ENCODE measurements around the gene C11orf65. TPM values are rescaled to one million over a fixed set of nuclear protein-coding genes. Genes with fewer than 3 reads are reported as not detected.

C11orf65 gene
- total RNA-seq, 1 donor from 2014 or later: 0.35 TPM

GRCh38 chr11:108498046-108498815 lies 30.9 kb upstream of the C11orf65 start, which contains the start of gene POGLUT3:
Gene POGLUT3 (minus strand): TSS chr11:108498384. CDS start chr11:108498366, 18 bp downstream.
- Mint-ChIP-seq H3K4me1 (ENCODE audit: unreplicated experiment) (peaks cover 18% of the 10 kb centered on the region), H3K9me3 (ENCODE audit: unreplicated experiment) (no peaks in the 10 kb centered on the region), H3K27ac (ENCODE audit: unreplicated experiment) (peak within 1 kb of the TSS; percentile 99), H3K36me3 (ENCODE audit: unreplicated experiment) (no peaks in the 10 kb centered on the region), H3K27me3 (ENCODE audit: unreplicated experiment) (no peaks in the 10 kb centered on the region), H3K4me3 (ENCODE audit: unreplicated experiment) (peak within 1 kb of the TSS; percentile 97)
- TF ChIP-seq, protein P1, sequence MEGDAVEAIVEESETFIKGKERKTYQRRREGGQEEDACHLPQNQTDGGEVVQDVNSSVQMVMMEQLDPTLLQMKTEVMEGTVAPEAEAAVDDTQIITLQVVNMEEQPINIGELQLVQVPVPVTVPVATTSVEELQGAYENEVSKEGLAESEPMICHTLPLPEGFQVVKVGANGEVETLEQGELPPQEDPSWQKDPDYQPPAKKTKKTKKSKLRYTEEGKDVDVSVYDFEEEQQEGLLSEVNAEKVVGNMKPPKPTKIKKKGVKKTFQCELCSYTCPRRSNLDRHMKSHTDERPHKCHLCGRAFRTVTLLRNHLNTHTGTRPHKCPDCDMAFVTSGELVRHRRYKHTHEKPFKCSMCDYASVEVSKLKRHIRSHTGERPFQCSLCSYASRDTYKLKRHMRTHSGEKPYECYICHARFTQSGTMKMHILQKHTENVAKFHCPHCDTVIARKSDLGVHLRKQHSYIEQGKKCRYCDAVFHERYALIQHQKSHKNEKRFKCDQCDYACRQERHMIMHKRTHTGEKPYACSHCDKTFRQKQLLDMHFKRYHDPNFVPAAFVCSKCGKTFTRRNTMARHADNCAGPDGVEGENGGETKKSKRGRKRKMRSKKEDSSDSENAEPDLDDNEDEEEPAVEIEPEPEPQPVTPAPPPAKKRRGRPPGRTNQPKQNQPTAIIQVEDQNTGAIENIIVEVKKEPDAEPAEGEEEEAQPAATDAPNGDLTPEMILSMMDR (IDR thresholded peaks at IDR 0.05): no peak
- DNase-seq (ENCODE audit: extremely low spot score, unreplicated experiment): peak; percentile 87

DNA sequence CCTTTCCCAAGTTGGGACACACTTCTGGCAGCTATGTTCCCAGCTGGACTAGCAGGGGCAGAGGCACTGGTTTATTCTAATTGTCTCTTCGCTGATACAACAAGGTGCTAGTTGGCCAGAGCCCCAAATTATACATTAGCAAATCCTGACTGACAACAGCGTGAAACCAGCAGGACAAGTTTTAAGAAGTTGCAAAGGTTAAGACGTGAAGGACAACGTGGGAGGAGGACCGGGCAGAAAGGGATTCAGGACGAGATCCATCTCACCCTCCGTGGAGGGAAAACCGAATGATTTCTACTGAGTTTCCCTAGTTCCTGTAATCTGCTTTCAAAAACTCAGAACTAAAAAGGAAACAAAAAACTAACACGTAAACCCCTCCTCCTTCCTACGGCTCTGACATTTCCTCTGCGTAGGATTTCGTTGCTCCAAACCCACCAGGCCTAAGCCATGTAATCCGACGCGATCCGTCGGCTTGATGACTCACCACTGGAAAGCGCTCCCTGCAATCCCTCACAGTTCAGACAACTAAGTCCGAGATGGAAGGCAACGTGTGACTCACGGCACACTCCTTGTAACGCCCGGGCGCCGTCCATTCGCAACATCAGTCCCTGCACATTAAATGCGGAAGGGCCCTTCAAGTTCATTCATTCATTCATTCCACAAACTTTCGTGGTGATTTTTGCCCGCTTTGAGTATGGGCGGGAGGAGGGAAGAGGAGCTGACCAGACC lies 30.2 kb upstream of the C11orf65 start:
- peaks cover 18% of the 10 kb centered on the region for H3K4me1 Mint-ChIP-seq (ENCODE audit: unreplicated experiment)
- TF ChIP-seq, protein P1 (IDR thresholded peaks at IDR 0.05): no peak

DNA sequence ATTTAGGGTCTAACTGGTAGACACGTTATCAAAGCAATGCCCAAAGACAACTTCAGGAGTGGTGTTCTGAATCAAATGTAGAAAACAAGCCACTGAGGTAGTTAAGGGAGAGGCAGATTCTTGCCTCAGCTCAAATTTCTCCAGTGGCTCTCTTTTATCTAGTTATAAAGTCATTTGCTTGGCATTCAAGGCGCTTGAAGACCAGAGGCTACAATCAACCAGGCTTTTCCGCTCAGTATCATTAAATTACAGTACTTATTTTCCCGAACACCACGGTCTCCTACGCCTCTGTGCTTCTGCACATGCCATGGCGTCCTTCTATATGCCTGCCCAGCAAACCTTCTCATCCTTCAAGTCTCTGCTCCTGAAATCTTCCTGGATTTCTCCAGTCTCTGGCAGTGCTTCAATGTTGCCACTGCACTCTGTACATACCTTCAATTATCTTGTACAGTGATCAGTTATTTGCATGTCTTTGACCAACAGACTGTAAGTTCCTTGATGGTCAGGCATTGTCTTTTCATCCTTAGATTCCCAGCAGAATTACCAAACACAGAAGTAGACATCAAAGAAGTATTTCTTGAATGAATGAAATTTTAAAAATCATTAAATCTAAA lies 29.4 kb upstream of the C11orf65 start:
- TF ChIP-seq, protein P1 (IDR thresholded peaks at IDR 0.05): no peak
- peaks cover 19% of the 10 kb centered on the region for H3K4me1 Mint-ChIP-seq (ENCODE audit: unreplicated experiment)
- H3K36me3 Mint-ChIP-seq (ENCODE audit: unreplicated experiment): peaks cover 2% of the 10 kb centered on the region
- no peaks in the 10 kb centered on the region for H3K27me3 Mint-ChIP-seq (ENCODE audit: unreplicated experiment)
- peak overlapping the region; percentile 97 for H3K4me3 Mint-ChIP-seq (ENCODE audit: unreplicated experiment)
- DNase-seq (ENCODE audit: extremely low spot score, unreplicated experiment): no peak
- H3K9me3 Mint-ChIP-seq (ENCODE audit: unreplicated experiment): no peaks in the 10 kb centered on the region
- peak overlapping the region; percentile 99 for H3K27ac Mint-ChIP-seq (ENCODE audit: unreplicated experiment)

More for the DNA sequence above, 30.2 kb upstream of the C11orf65 start:
- Mint-ChIP-seq H3K4me3 (ENCODE audit: unreplicated experiment) (peak overlapping the region; percentile 97), H3K36me3 (ENCODE audit: unreplicated experiment) (peaks cover 1% of the 10 kb centered on the region), H3K27me3 (ENCODE audit: unreplicated experiment) (no peaks in the 10 kb centered on the region), H3K27ac (ENCODE audit: unreplicated experiment) (peak overlapping the region; percentile 99), H3K9me3 (ENCODE audit: unreplicated experiment) (no peaks in the 10 kb centered on the region)
- DNase-seq (ENCODE audit: extremely low spot score, unreplicated experiment): peak; percentile 92

GRCh38 chr11:108495326-108495725 lies 28.0 kb upstream of the C11orf65 start:
- DNase-seq (ENCODE audit: extremely low spot score, unreplicated experiment): no peak
- H3K27ac Mint-ChIP-seq (ENCODE audit: unreplicated experiment): no peak overlapping the region
- H3K4me3 Mint-ChIP-seq (ENCODE audit: unreplicated experiment): no peak overlapping the region
- H3K4me1 Mint-ChIP-seq (ENCODE audit: unreplicated experiment): peaks cover 19% of the 10 kb centered on the region
- TF ChIP-seq, protein P1 (IDR thresholded peaks at IDR 0.05): no peak
- H3K9me3 Mint-ChIP-seq (ENCODE audit: unreplicated experiment): no peaks in the 10 kb centered on the region
- H3K27me3 Mint-ChIP-seq (ENCODE audit: unreplicated experiment): no peaks in the 10 kb centered on the region
- H3K36me3 Mint-ChIP-seq (ENCODE audit: unreplicated experiment): peaks cover 2% of the 10 kb centered on the region

Measured in osteocyte (in vitro differentiated cells).